Right ventricle myocardium inferior (tissue), 1 donor: ENCODE measurements around the gene PPP4R1. TPM values are rescaled to one million over a fixed set of nuclear protein-coding genes. Genes with fewer than 3 reads are reported as not detected.
"Not testable (repeated sequence)": the region's sequence is repeated elsewhere in the genome, so short reads cannot be mapped to it uniquely, and the experiment has no call there.

ENCODE experiments used
- ATAC-seq: fragments of 200-7000 bp; cut with Tn5 transposase; one replicate; pipeline ENCODE4 v1.9.1; 2020; ENCODE audit warnings: mild to moderate bottlenecking, moderate library complexity
- DNase-seq: peaks from one replicate; pipeline ENCODE4 v3.0.0; 2021; ENCODE audit errors: missing footprints
- intact Hi-C: fragments of 100-400 bp; cut with DNase I; formaldehyde crosslinking; loops from one replicate; pipeline ENCODE4 v1.11.0; 2022
- long read RNA-seq: library from polyadenylated mRNA; unstranded; transcript quantifications from one replicate; pipeline ENCODE4 v2.0.0, GENCODE V29; 2021
- total RNA-seq: library from RNA; stranded (reverse); fragmentation: NEBNext Ultra II Directional; extraction: Animal tissue kit (Norgen Biotek cat#: 25700); gene quantifications from one replicate; pipeline ENCODE4 v1.2.1, GENCODE V29; 2021
- donor health status: DM: no; HTN: yes; CAD: no; lungs with severe emphysema.

PPP4R1 gene
- 62.5 TPM for total RNA-seq
- long read RNA-seq, transcript PPP4R1-202 (20 exons, 3,885 nt) = major isoform, 12 of 38 reads
- long read RNA-seq, partial matches to known transcripts = 6 of 38 reads
- long read RNA-seq, other reads (novel, unspliced or antisense) = 16 of 38 reads

- DNase-seq (peak; percentile 93), ATAC-seq (peak; percentile 78)
- intact Hi-C loops = loop anchor here (10.0 kb wide), 2 partner anchors 160 to 300 kb away; partner anchors contain the start of gene VAPA
Measured at GRCh38 chr18:9614401-9615279, at the start of gene PPP4R1. TSS of gene PPP4R1 (minus strand) at chr18:9614559. CDS start at chr18:9614484, 75 bp downstream.

GRCh38 chr18:9663377-9663776 is 49.0 kb upstream of the PPP4R1 start:
- no peak for ATAC-seq
- intact Hi-C loops = no loop called here
- DNase-seq = no peak

DNA sequence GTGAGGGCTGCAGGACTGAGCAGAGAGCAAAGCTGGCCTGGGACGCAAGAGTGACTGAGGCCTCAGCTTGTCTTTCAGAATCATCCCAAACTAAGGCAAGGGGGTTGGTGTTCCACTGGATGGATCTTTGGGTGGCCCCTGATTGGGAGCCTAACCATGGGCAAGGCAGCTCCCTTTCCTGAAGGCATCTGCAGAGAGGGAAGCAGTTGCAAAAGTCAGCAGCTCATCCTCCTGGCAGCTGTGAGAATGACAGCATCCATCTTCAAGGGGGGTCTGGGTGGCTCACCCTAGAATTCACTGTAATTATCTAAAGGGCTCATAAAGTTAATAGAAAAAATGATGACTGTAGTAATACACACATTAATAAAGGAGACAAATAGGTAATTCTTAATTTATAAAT is 47.2 kb upstream of the PPP4R1 start:
- intact Hi-C loops = no loop called here
- ATAC-seq (no peak), DNase-seq (no peak)

- ATAC-seq = no peak
- intact Hi-C loops = no loop called here
- no peak for DNase-seq
Measured at GRCh38 chr18:9659499-9660375, 45.4 kb upstream of the PPP4R1 start.

GRCh38 chr18:9658087-9658641 is 43.8 kb upstream of the PPP4R1 start:
- no peak for ATAC-seq
- intact Hi-C loops = no loop called here
- DNase-seq = no peak

DNA sequence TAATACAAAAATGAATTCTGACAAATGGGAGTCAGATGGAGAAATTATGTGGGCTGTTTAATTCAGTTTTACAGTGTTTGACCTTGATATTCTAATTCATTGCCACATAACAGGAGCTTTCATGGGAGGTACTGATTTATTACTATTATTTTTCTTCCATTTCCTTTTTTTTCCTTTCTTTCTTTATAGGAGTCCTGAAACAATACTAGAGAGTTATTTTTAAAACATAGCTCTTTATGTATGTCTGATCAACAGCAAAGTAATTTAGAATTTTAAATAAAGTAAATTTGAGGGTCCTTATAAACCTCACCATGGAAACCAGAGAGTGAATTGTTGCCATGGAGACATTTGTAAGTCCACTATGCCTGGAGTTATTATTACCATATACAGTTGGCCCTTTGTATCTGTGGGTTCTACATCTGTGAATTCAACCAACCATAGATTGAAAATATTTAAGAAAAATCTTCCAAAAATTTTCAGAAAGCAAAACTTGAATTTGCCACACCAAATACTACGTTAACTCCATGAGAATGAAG is 40.9 kb upstream of the PPP4R1 start:
- intact Hi-C loops = no loop called here
- ATAC-seq = no peak
- DNase-seq = no peak

DNA sequence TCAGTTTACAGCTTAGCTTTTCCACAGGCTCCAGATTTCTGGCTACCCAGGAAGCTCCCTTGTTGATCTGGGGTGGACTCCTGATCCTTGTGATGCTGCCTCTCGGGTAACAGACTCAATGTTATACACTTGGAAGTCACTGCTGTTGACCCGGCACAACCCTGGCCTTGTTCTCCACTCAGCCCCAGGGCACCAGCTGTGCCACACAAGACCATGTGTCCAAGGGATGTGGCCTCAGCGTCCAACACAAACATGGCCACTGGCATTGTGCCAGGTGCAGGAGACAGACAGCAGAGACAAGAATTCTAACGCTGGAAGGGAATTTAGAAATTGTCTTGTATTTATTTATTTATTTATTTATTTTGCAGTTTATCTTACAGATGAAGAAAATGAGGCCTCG is 39.0 kb upstream of the PPP4R1 start:
- intact Hi-C loops = no loop called here
- ATAC-seq (no peak), DNase-seq (peak; percentile 74)

GRCh38 chr18:9649164-9649540 is 34.8 kb upstream of the PPP4R1 start:
- ATAC-seq (no peak), DNase-seq (no peak)
- intact Hi-C loops = no loop called here

DNA sequence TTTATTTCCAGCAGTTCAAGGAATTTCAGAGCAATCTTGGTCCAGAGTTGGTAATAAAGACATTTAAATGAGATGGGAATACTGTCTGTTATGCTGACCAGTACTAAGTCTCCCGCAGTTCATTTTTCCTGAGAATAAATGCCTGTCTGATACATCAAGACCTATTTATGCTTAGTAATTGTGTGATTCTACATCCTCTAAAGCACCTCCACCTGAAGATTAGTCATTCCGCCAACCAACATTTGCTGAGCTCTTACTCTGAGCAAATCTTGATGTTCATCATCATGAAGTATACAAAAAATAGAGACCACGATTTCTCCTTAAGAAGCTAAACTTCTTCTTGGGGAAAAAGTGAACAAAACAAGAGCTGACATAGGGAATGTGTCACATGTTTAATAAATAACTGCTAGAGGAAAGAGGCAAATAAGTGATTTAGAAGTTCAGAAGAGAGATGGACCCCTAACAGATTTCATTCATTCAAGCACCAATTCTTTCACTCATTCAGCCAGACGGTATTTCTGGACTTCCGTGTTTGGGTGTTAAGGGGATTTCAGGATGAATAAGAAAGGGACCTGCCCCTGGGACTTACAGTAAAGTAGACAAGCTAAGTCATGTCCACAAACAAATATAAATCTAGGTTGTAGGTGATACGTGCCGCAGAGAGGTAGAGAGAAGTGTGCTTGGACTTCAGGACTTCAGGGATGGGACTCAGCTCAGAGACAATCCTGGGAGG is 34.2 kb upstream of the PPP4R1 start:
- intact Hi-C loops = no loop called here

GRCh38 chr18:9647496-9648323 is 33.4 kb upstream of the PPP4R1 start:
- intact Hi-C loops = no loop called here

More for the DNA sequence above, 34.2 kb upstream of the PPP4R1 start:
- DNase-seq = no peak
- ATAC-seq = no peak

DNA sequence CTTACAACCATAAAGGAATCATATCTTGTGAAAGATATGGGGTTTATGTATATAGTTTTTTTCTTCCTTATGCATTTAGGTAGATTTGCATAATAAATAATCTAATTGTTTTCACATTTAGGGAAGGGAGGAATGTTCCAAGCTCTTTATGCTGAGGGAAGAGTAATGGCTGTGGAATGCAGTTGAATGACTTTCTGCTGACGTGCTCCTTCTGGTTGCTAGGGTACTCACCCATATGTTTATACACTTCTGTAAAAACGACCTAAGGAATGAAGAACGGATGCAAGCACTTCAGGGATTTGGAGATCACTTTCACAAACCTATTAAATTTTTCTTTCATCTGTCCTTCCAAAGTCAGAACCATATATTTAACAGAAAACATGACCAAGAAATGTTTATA is 29.2 kb upstream of the PPP4R1 start:
- intact Hi-C loops = no loop called here
- ATAC-seq (peak; percentile 91), DNase-seq (no peak)

More at GRCh38 chr18:9647496-9648323, 33.4 kb upstream of the PPP4R1 start:
- DNase-seq = no peak
- ATAC-seq = no peak

DNA sequence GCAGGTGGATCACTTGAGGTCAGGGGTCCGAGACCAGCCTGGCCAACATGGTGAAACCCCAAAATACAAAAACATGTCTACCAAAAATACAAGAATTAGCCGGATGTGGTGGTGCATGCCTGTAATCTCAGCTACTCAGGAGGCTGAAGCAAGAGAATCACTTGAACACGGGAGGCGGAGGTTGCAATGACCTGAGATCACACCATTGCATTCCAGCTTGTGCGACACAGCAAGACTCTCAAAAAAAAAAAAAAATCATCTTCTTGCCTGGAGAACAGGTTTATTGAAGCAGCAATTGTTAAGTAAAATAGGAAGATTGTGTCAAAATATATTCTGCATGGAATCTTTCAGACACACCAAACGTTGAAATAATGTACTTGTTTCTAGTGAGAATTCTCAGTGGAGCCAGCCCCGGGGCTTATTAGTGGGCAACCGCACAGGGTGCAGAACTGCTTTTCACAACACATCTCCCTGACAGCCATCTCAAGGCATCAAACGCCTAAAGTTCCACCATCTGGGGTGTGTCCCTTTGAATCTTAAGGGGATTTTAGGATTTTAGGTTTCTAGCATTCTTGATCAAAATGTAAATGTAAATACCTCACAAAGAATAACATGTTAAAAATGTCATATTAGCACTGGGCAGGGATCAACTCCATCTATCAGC is 28.6 kb upstream of the PPP4R1 start:
- DNase-seq (no peak), ATAC-seq (no peak)
- intact Hi-C loops = no loop called here

DNA sequence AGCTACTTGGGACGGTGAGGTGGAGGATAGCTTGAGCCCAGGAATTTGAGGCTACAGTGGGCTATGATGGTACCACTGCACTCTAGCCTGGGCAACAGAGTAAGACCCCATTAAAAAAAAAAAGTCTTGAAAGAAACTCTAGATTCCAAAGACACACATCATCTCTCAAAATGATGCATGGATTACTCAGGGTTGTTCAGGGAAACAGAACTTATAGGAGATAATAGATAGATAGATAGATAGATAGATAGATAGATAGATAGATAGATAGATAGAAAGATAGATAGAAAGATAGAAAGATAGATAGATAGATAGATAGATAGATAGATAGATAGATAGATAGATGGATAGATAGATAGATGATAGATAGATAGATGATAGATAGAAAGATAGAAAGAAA is 26.7 kb upstream of the PPP4R1 start:
- ATAC-seq, intact Hi-C loops, DNase-seq: not testable (repeated sequence)

DNA sequence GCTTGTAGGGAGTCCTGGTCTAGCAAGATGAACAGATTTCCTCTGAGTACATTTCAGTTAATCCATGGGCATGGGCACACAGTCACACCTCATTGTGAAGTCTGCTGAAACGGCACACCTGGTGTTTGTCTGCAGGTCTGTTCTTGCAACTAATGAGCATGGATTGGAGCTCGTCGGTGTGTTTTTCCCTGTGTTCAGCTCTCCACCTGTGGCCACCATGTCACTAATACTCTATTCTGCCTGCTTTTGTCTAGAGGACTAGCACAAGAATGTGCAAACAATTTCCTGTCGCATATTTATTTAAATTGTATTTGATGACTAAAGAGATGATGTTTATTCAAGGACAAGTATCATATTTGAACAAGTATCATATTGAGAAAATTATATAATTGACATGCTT is 24.5 kb upstream of the PPP4R1 start:
- DNase-seq (no peak), ATAC-seq (no peak)
- intact Hi-C loops = no loop called here

- DNase-seq (no peak), ATAC-seq (no peak)
- intact Hi-C loops = no loop called here
Measured at GRCh38 chr18:9637036-9637767, 22.8 kb upstream of the PPP4R1 start.

DNA sequence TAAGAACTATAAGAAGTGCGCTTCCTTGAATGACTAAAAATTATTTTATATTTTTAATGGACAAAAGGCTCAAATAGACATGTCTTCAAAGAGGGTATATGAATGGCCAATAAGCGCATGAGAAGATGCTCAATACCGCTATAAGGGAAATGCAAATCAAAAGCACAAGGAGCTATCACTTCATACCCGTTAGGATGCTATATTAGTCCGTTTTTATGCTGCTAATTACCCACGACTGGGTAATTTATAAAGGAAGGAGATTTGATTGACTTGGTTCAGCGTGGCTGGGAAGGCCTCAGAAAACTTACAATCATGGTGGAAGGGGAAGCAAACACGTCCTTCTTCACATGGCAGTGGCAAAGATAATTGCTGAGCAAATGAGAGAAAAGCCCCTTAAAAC is 20.5 kb upstream of the PPP4R1 start:
- no peak for ATAC-seq
- no peak for DNase-seq
- intact Hi-C loops = no loop called here
